Neutrophil (primary cell): ENCODE results near the gene LRRFIP1.

Source experiments
- H3K27ac ChIP-seq: fragments of 200-600 bp; sonication (generic); 2 replicates; pipeline ENCODE4 v1.5.1; 2016; ENCODE audit warnings: mild to moderate bottlenecking, moderate library complexity
- H3K27me3 ChIP-seq: fragments of 200-600 bp; sonication (generic); 2 replicates; pipeline ENCODE4 v1.6.0; 2016; ENCODE audit warnings: mild to moderate bottlenecking
- H3K36me3 ChIP-seq: fragments of 200-600 bp; sonication (generic); 2 replicates; pipeline ENCODE4 v1.5.1; 2017
- H3K4me1 ChIP-seq, 2 experiments: fragments of 200-600 bp in 1 of 2; sonication (generic) in 1 of 2; 1 replicate in 1 of 2; 2 replicates in 1 of 2; pipeline versions ENCODE4 v1.5.1 to v1.6.1; 2013 to 2016; ENCODE audit warnings: low read depth in 1 of 2, low read length in 1 of 2, mild to moderate bottlenecking in 1 of 2, moderate library complexity in 1 of 2; ENCODE audit not compliant: control insufficient read depth in 1 of 2, insufficient read depth in 1 of 2
- H3K4me3 ChIP-seq, 2 experiments: fragments of 200-600 bp in 1 of 2; sonication (generic) in 1 of 2; 1 replicate in 1 of 2; 2 replicates in 1 of 2; pipeline ENCODE4 v1.5.1; 2013 to 2016; ENCODE audit warnings: low read depth in 1 of 2, low read length in 1 of 2, mild to moderate bottlenecking in 1 of 2, moderate library complexity in 1 of 2
- H3K9me3 ChIP-seq: fragments of 200-600 bp; sonication (generic); 2 replicates; pipeline ENCODE4 v1.5.1; 2016
- TF ChIP-seq, protein P1 (sequence below): fragments of 200-600 bp; sonication (generic); IDR thresholded peaks from 2 replicates; pipeline ENCODE4 v1.5.1; 2016; ENCODE audit warnings: antibody characterized with exemption

LRRFIP1 gene

DNA sequence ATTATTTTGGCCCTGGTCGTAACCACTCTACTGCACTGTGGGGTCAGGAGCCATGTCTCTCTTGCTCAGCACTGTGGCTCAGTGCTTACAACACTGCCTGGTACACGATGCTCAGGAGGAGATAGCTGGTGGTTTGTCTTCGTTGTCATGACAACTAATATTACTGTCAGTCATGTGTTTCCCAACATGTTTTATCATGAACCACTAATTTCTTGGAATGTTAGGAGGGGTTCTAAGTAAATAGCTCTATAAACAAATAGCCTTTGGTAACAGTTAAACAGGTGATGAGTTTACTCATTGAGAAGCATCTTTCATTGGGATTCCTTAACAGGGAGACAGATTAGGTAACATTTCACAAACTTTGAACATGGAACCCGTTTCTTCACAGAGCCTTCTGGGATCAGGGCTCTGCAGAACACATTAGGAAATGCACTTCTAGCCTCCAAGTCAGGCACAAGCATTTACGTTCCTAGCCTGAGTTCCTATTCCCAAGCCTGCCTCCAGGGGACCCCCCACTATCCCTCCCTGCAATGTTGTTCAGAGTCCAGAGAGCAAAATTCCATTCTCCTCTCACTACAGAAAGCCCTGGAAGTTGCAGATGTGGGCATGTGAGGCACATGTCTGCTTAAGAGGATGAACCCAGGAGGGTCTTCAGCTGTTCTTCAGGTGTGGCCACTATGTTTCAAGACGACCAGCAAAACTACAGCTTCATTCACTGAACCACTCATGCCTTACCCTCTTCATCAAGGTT is 164.8 kb downstream of the LRRFIP1 start:
- TF ChIP-seq, protein P1, sequence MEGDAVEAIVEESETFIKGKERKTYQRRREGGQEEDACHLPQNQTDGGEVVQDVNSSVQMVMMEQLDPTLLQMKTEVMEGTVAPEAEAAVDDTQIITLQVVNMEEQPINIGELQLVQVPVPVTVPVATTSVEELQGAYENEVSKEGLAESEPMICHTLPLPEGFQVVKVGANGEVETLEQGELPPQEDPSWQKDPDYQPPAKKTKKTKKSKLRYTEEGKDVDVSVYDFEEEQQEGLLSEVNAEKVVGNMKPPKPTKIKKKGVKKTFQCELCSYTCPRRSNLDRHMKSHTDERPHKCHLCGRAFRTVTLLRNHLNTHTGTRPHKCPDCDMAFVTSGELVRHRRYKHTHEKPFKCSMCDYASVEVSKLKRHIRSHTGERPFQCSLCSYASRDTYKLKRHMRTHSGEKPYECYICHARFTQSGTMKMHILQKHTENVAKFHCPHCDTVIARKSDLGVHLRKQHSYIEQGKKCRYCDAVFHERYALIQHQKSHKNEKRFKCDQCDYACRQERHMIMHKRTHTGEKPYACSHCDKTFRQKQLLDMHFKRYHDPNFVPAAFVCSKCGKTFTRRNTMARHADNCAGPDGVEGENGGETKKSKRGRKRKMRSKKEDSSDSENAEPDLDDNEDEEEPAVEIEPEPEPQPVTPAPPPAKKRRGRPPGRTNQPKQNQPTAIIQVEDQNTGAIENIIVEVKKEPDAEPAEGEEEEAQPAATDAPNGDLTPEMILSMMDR: no peak
- H3K4me3 ChIP-seq: no peak overlapping the region
- H3K36me3 ChIP-seq: peaks cover 30% of the 10 kb centered on the region
- no peaks in the 10 kb centered on the region for H3K27me3 ChIP-seq
- no peak overlapping the region for H3K27ac ChIP-seq
- H3K9me3 ChIP-seq: no peaks in the 10 kb centered on the region
- H3K4me1 ChIP-seq: no peaks in the 10 kb centered on the region

DNA sequence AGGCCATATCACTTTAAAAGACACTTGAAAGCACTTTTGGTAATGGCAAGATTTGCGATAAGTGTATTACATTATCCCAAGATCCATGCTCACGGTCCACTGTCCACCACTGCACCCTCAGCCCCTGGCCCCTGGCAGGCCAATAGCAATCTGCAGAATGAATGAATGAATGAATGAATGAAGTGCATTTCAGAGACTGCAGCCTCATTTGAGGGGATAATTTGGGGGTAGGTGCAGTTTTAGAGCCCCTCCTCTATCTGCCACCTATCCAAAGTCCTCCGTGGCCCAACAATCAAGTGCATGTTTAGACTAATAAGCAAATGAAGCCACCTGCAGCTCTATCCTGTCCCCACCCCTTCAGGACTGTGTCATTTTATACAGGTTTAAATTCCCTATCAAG is 169.9 kb downstream of the LRRFIP1 start:
- H3K27me3 ChIP-seq: no peaks in the 10 kb centered on the region
- no peaks in the 10 kb centered on the region for H3K4me1 ChIP-seq
- H3K4me3 ChIP-seq: no peak overlapping the region
- TF ChIP-seq, protein P1: no peak
- H3K36me3 ChIP-seq: peaks cover 2% of the 10 kb centered on the region
- H3K27ac ChIP-seq: no peak overlapping the region
- peaks cover 6% of the 10 kb centered on the region for H3K9me3 ChIP-seq

DNA sequence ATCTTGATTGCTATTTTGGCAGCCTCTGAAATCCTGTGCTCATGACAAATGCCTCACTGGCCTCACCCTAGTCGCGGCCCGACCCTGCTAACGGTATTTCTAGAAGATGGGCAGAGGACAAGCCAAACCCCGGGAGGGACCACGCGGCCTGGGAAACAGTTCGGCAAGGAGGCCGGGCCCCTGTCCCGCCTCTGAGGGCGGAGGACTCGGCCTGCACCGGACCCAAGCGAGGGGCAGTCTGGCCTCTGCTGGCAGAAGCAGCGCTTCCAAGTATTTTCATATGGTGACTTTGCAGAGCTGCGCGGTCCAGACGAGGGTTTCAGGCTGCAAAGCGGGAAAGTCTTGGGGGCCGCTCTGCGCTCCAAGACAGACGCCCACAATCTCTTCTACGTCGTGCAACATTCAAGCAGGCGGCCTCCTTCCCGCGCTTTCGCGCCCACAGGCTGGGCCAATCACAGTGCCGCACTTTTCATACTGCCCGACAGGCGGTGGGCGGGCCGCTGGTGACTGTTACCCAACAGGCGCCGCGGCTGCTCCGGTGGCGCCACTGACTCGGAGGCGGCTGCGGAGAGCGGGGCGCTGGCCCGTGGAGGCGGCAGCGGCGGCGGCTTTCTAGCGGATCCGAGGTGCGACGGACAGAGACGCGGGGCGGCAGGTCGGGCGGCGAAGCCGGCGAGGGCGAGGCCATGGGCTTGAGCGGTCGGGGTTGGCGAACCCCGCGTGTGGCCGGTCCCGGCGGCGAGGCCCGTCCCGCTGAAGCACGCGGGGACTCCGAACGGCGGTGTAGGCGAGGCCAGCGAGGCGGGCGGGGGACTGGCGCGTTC is 171.1 kb downstream of the LRRFIP1 start, which contains the start of gene RBM44:
RBM44 (plus strand) TSS at position 544 of the 824 bp plus-strand sequence. CDS start 14,831 bp downstream, outside the sequence.
- Histone ChIP-seq H3K4me1 (no peaks in the 10 kb centered on the region), H3K36me3 (no peaks in the 10 kb centered on the region), H3K27me3 (no peaks in the 10 kb centered on the region), H3K27ac (no peak within 1 kb of the TSS), H3K4me3 (no peak within 1 kb of the TSS), H3K9me3 (peaks cover 6% of the 10 kb centered on the region)
- TF ChIP-seq, protein P1: no peak

DNA sequence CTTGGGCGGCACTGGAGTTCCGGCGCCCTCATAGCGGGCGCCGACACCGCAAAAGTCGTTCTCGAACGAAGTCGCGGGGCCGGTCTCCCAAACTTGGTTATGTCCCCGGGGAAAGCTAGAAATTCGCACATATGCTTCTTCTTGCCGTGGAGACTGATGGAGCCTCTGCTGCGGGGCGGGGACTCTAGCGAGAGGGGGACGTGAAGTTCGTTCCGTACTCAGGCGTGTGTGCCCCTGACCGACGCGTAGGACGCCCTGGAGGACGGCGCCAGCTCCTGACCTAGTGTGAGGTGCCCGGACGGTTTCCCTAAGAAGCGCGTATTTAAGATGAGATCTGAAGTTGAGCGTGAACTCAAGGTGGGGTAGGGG is 171.7 kb downstream of the LRRFIP1 start:
- H3K9me3 ChIP-seq: peaks cover 6% of the 10 kb centered on the region
- no peaks in the 10 kb centered on the region for H3K4me1 ChIP-seq
- no peak overlapping the region for H3K4me3 ChIP-seq
- no peak overlapping the region for H3K27ac ChIP-seq
- no peaks in the 10 kb centered on the region for H3K36me3 ChIP-seq
- TF ChIP-seq, protein P1: no peak
- H3K27me3 ChIP-seq: no peaks in the 10 kb centered on the region

DNA sequence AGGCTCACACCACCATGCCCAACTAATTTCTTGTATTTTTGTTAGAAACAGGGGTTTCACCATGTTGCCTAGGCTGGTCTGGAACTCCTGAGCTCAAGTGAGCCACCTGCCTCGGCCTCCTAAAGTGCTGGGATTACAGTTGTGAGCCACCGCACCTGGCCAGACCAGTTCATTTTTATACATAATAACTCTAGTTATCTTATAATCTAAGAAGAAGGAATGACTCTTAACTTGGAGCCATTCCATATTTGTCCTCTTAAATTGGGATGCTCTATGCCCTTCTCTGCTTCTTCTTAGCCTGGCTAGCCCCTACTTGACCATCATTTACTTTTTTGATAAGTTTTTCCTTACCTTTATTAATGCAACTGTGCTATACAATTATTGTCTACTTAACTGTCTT is 174.1 kb downstream of the LRRFIP1 start:
- H3K4me3 ChIP-seq: no peak overlapping the region
- no peaks in the 10 kb centered on the region for H3K36me3 ChIP-seq
- TF ChIP-seq, protein P1: no peak
- no peaks in the 10 kb centered on the region for H3K4me1 ChIP-seq
- H3K27me3 ChIP-seq: no peaks in the 10 kb centered on the region
- peaks cover 6% of the 10 kb centered on the region for H3K9me3 ChIP-seq
- no peak overlapping the region for H3K27ac ChIP-seq
